GM19023 (cell line): ENCODE data around the gene CDH4.

Experiments
- ATAC-seq: cut with Tn5 transposase; IDR thresholded peaks from one replicate; pipeline ENCODE4 v1.9.1; 2021; ENCODE audit warnings: mild to moderate bottlenecking, moderate library complexity; ENCODE audit not compliant: unreplicated experiment

Gene CDH4

GRCh38 chr20:61480158-61480825 lies 228.2 kb downstream of the CDH4 start:
- no peak for ATAC-seq

- no peak for ATAC-seq
Measured at GRCh38 chr20:61482056-61482887, 230.2 kb downstream of the CDH4 start.

- no peak for ATAC-seq
Measured at GRCh38 chr20:61482901-61483300, 230.8 kb downstream of the CDH4 start.

GRCh38 chr20:61483336-61484067 lies 231.4 kb downstream of the CDH4 start:
- no peak for ATAC-seq

GRCh38 chr20:61486198-61486597 lies 234.1 kb downstream of the CDH4 start:
- ATAC-seq = no peak

- ATAC-seq = no peak
Measured at GRCh38 chr20:61487346-61487996, 235.4 kb downstream of the CDH4 start.

GRCh38 chr20:61487997-61488371 lies 235.9 kb downstream of the CDH4 start:
- ATAC-seq = no peak

GRCh38 chr20:61490721-61491120 lies 238.7 kb downstream of the CDH4 start:
- no peak for ATAC-seq

- ATAC-seq = no peak
Measured at GRCh38 chr20:61492065-61492464, 240.0 kb downstream of the CDH4 start.

- no peak for ATAC-seq
Measured at GRCh38 chr20:61493798-61494305, 241.8 kb downstream of the CDH4 start.

- ATAC-seq = no peak
Measured at GRCh38 chr20:61494763-61495575, 242.9 kb downstream of the CDH4 start.

- no peak for ATAC-seq
Measured at GRCh38 chr20:61497029-61497627, 245.1 kb downstream of the CDH4 start.

GRCh38 chr20:61499859-61500554 lies 247.9 kb downstream of the CDH4 start:
- ATAC-seq = no peak

- ATAC-seq = no peak
Measured at GRCh38 chr20:61500791-61501321, 248.8 kb downstream of the CDH4 start.

- no peak for ATAC-seq
Measured at GRCh38 chr20:61502433-61502832, 250.4 kb downstream of the CDH4 start.

GRCh38 chr20:61503106-61503505 lies 251.0 kb downstream of the CDH4 start:
- no peak for ATAC-seq

- ATAC-seq = no peak
Measured at GRCh38 chr20:61505508-61505907, 253.4 kb downstream of the CDH4 start.

GRCh38 chr20:61507778-61508177 lies 255.7 kb downstream of the CDH4 start:
- ATAC-seq = no peak
